ENCODE measurements around the gene NDUFV1. TPM values are rescaled to one million over a fixed set of nuclear protein-coding genes. Genes with fewer than 3 reads are reported as not detected.
"Not testable (repeated sequence)": the region's sequence is repeated elsewhere in the genome, so short reads cannot be mapped to it uniquely, and the experiment has no call there.

NDUFV1 gene
- total RNA-seq, 4 donors from 2014 or later: 306 to 608 (median 365) TPM

- intact Hi-C loops (cut with DNase I; ENCODE audit: low total_unique reads): no loop called here
- no peak for TF ChIP-seq POLR2A (IDR thresholded peaks at IDR 0.05)
Observed at GRCh38 chr11:67654225-67654624, 47.5 kb downstream of the NDUFV1 start.

DNA sequence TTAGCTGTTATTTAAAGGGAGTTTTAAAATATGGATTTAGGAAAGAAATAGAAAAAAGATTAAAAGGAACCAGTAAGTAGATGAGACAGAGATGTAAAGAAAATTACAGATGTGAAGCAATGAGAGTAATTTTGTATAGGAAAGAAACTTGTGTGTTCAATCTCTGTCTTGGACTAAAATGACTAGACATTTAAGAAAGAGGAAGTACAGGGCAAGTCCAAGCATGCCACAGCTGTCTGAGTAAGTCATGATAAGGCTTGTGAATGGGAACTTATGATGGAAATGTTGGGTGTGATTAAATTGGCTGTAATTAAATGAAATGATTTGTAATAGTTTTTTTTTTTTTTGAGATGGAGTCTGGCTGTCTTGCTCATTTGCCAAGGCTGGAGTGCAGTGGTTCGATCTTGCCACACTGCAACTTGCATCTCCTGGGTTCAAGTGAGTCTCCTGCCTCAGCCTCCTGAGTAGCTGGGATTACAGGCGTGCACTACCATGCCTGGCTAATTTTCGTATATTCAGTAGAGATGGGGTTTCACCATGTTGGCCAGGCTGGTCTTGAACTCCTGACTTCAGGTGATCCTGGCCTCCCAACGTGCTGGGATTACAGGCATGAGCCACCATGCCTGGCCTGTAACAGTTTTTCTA, 49.7 kb downstream of the NDUFV1 start:
- in situ Hi-C loops (cut with MboI; ENCODE audit: low sequenced_read_pairs in 4 of 4): no loop called here
- intact Hi-C loops (cut with DNase I; ENCODE audit: low total_unique reads): no loop called here
- Histone ChIP-seq H3K36me3 (no peaks in the 10 kb centered on the region), H3K9me3 (no peaks in the 10 kb centered on the region), H3K4me1 (no peaks in the 10 kb centered on the region), H3K27me3 (peaks cover 0 to 3% (median 0%) of the 10 kb centered on the region in 3 donors), H3K27ac (no peak overlapping the region), H3K4me3 (no peak overlapping the region)
- TF ChIP-seq CTCF (IDR thresholded peaks at IDR 0.05 in 4 of 5, conservative IDR thresholded peaks at IDR 0.05 in 1 of 5) (no peak), POLR2A (IDR thresholded peaks at IDR 0.05) (no peak)
- no peak for ATAC-seq
- no peak for DNase-seq

More at GRCh38 chr11:67654225-67654624, 47.5 kb downstream of the NDUFV1 start:
- DNase-seq (no peak), ATAC-seq (no peak)
- Histone ChIP-seq H3K9me3 (no peaks in the 10 kb centered on the region), H3K27me3 (peaks cover 0 to 3% (median 0%) of the 10 kb centered on the region in 3 donors), H3K36me3 (no peaks in the 10 kb centered on the region), H3K4me3 (no peak overlapping the region), H3K27ac (no peak overlapping the region), H3K4me1 (no peaks in the 10 kb centered on the region)
- in situ Hi-C loops (cut with MboI; ENCODE audit: low sequenced_read_pairs in 4 of 4): no loop called here

DNA sequence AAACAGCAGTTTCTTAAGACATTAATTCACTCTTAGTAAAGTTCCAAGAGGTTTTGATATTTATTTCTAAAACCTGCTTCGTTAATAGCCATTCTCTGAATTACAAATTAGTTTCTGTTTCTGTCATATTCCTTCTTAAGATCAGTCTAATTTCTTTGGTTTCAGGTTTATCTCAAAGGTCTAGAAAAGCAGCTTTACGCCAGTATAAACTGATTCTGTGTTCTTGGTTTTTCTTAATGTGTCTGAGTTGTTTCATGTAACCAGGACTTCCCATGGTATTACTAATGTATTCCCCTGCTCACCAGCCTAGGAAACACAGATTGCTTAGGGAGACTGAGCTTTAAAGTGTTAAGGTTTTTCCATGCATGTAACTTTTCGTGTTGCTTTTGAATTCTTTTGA, 50.6 kb downstream of the NDUFV1 start:
- ATAC-seq: no peak
- in situ Hi-C loops (cut with MboI; ENCODE audit: low sequenced_read_pairs in 4 of 4) (no loop called here), intact Hi-C loops (cut with DNase I; ENCODE audit: low total_unique reads) (no loop called here)
- Histone ChIP-seq H3K4me1 (no peaks in the 10 kb centered on the region), H3K27ac (no peak overlapping the region), H3K9me3 (no peaks in the 10 kb centered on the region), H3K36me3 (no peaks in the 10 kb centered on the region), H3K27me3 (no peaks in the 10 kb centered on the region), H3K4me3 (no peak overlapping the region)
- no peak for TF ChIP-seq POLR2A (IDR thresholded peaks at IDR 0.05)
- TF ChIP-seq CTCF (IDR thresholded peaks at IDR 0.05 in 4 of 5, conservative IDR thresholded peaks at IDR 0.05 in 1 of 5): no peak
- DNase-seq: no peak

DNA sequence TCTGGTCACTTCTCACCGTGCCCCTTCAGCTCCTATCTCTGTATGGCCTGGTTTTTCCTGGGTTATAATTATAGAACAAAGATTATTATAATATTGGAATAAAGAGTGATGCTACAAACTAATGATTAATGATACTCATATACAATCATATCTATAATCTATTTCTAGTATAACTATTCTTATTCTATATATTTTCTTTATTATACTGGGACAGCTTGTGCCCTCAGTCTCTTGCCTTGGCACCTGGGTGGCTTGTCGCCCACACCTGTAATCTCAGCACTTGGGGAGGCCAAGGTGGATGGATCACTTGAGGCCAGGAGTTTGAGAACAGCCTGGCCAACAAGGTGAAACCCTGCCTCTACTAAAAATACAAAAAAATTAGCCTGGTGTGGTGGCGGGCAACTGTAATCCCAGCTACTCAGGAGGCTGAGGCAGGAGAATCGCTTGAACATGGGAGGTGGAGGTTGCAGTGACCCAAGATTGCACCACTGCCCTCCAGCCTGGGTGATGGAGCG, 53.0 kb downstream of the NDUFV1 start:
- not testable (repeated sequence) for H3K27me3 ChIP-seq, H3K9me3 ChIP-seq, H3K4me3 ChIP-seq, H3K27ac ChIP-seq, ATAC-seq, H3K36me3 ChIP-seq, DNase-seq, H3K4me1 ChIP-seq
- intact Hi-C loops (cut with DNase I; ENCODE audit: low total_unique reads) (loop anchor here (1.0 to 2.0 kb wide), 3 partner anchors 29 to 87 kb away; no protein-coding TSS in a partner anchor), in situ Hi-C loops (cut with MboI; ENCODE audit: low sequenced_read_pairs in 4 of 4) (loop anchor here in 1 of 4 donors (5.0 kb wide), 1 partner anchor 92 kb away; no protein-coding TSS in a partner anchor)
- peak in 1 of 5 experiments; percentile 24 for TF ChIP-seq CTCF (IDR thresholded peaks at IDR 0.05 in 4 of 5, conservative IDR thresholded peaks at IDR 0.05 in 1 of 5)

DNA sequence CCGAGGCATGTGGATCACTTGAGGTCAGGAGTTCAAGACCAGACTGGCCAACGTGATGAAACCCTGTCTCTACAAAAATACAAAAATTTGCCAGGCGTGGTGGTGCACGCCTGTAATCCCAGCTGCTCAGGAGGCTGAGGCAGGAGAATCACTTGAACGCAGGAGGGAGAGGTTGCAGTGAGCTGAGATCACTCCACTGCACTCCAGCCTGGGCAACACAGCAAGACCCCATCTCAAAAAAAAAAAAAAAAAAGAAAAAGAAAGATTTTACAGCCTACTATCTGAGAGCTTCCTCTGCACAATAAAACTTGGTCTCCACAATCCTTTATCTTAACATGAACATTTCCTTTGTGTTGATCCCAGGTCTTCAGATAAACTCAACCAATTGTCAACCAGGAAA, 54.0 kb downstream of the NDUFV1 start:
- H3K36me3 ChIP-seq; DNase-seq; ATAC-seq; H3K27ac ChIP-seq; H3K4me1 ChIP-seq; H3K27me3 ChIP-seq; H3K9me3 ChIP-seq; H3K4me3 ChIP-seq; intact Hi-C loops (cut with DNase I; ENCODE audit: low total_unique reads): not testable (repeated sequence)
- in situ Hi-C loops (cut with MboI; ENCODE audit: low sequenced_read_pairs in 4 of 4): loop anchor here in 1 of 4 donors (5.0 kb wide), 1 partner anchor 93 kb away; no protein-coding TSS in a partner anchor

Other genes with a start within 250 kb of the NDUFV1 start
- 1 to 10 TPM in 2 of 4 donors, under 1 TPM in 2; 0.24 to 2.7 (median 0.91) TPM for gene CLCF1, start 233.3 kb upstream of the NDUFV1 start, total RNA-seq
- 10 to 100 TPM in 2 of 4 donors, 1 to 10 TPM in 2; 5.2 to 14.7 (median 7.7) TPM for gene RAD9A, start 214.9 kb upstream of the NDUFV1 start, total RNA-seq
- 100 to 1,000 TPM in 3 of 4 donors, 10 to 100 TPM in 1; 78.4 to 193 (median 124) TPM for gene PPP1CA, start 205.1 kb upstream of the NDUFV1 start, total RNA-seq
- gene TBC1D10C, start 202.9 kb upstream of the NDUFV1 start, total RNA-seq: under 1 TPM in 3 of 4 donors, not detected in 1; 0.44 to 0.78 (median 0.56) TPM
- 10 to 100 TPM in 1 of 4 donors, 1 to 10 TPM in 3; 2.5 to 11.0 (median 4.9) TPM for gene CARNS1, start 191.3 kb upstream of the NDUFV1 start, total RNA-seq
- 10 to 100 TPM; 38.0 to 74.1 (median 39.4) TPM for gene RPS6KB2, start 178.4 kb upstream of the NDUFV1 start, total RNA-seq
- 1 to 10 TPM in 3 of 4 donors, under 1 TPM in 1; 0.47 to 1.5 (median 1.3) TPM for gene PTPRCAP, start 169.3 kb upstream of the NDUFV1 start, total RNA-seq
- 10 to 100 TPM in 3 of 4 donors, 1 to 10 TPM in 1; 4.9 to 14.8 (median 12.5) TPM for gene CORO1B, start 163.5 kb upstream of the NDUFV1 start, total RNA-seq
- gene GPR152, start 154.2 kb upstream of the NDUFV1 start, total RNA-seq: not detected
- under 1 TPM; 0.19 to 0.55 (median 0.30) TPM for gene CABP4, start 151.6 kb upstream of the NDUFV1 start, total RNA-seq
- 100 to 1,000 TPM in 2 of 4 donors, 10 to 100 TPM in 2; 79.8 to 155 (median 108) TPM for gene TMEM134, start 137.7 kb upstream of the NDUFV1 start, total RNA-seq
- gene AIP, start 123.9 kb upstream of the NDUFV1 start, total RNA-seq: 10 to 100 TPM; 33.0 to 60.8 (median 48.8) TPM
- 10 to 100 TPM in 1 of 4 donors, 1 to 10 TPM in 3; 4.0 to 12.2 (median 7.7) TPM for gene PITPNM1, start 101.6 kb upstream of the NDUFV1 start, total RNA-seq
- gene CDK2AP2, start 98.8 kb upstream of the NDUFV1 start, total RNA-seq: 10 to 100 TPM; 24.1 to 47.5 (median 37.3) TPM
- gene CABP2, start 83.5 kb upstream of the NDUFV1 start, total RNA-seq: not detected
- gene GSTP1, start 23.1 kb upstream of the NDUFV1 start, total RNA-seq: 100 to 1,000 TPM; 316 to 866 (median 549) TPM
- gene NUDT8, start 23.0 kb downstream of the NDUFV1 start, total RNA-seq: 10 to 100 TPM; 23.3 to 42.4 (median 36.2) TPM
- gene TBX10, start 32.8 kb downstream of the NDUFV1 start, total RNA-seq: not detected
- not detected for gene ACY3, start 43.8 kb downstream of the NDUFV1 start, total RNA-seq
- not detected for gene ALDH3B2, start 67.7 kb downstream of the NDUFV1 start, total RNA-seq